AG04449 (cell line): ENCODE data around the gene PRKAR1B.

Source experiments
- CTCF ChIA-PET: fragments of 350-600 bp; formaldehyde crosslinking; extraction: SDS; loops from one replicate; lab custom pipeline; 2021; ENCODE audit warnings: antibody characterized with exemption; lab: Yijun Ruan, JAX
- POLR2A ChIA-PET: fragments of 400-600, 350-600 bp; formaldehyde crosslinking; extraction: SDS; loops from one replicate; lab custom pipeline; 2020; ENCODE audit warnings: antibody characterized with exemption, inconsistent platforms; lab: Yijun Ruan, JAX
- DNase-seq: peaks from one replicate; pipeline ENCODE4 v3.0.0-alpha.2; 2010; ENCODE audit warnings: low read depth, low spot score
- H3K4me3 ChIP-seq: 2 replicates; pipeline ENCODE4 v1.5.1; 2011; ENCODE audit warnings: low read depth, mild to moderate bottlenecking, control low read depth, low read length
- TF ChIP-seq, protein P1 (sequence below): IDR thresholded peaks from one replicate; pipeline ENCODE4 v1.5.1; 2011; ENCODE audit warnings: mild to moderate bottlenecking, moderate library complexity, low read length, control low read depth, inconsistent platforms; ENCODE audit not compliant: insufficient read depth; ENCODE audit errors: missing control alignments

The PRKAR1B gene

DNA sequence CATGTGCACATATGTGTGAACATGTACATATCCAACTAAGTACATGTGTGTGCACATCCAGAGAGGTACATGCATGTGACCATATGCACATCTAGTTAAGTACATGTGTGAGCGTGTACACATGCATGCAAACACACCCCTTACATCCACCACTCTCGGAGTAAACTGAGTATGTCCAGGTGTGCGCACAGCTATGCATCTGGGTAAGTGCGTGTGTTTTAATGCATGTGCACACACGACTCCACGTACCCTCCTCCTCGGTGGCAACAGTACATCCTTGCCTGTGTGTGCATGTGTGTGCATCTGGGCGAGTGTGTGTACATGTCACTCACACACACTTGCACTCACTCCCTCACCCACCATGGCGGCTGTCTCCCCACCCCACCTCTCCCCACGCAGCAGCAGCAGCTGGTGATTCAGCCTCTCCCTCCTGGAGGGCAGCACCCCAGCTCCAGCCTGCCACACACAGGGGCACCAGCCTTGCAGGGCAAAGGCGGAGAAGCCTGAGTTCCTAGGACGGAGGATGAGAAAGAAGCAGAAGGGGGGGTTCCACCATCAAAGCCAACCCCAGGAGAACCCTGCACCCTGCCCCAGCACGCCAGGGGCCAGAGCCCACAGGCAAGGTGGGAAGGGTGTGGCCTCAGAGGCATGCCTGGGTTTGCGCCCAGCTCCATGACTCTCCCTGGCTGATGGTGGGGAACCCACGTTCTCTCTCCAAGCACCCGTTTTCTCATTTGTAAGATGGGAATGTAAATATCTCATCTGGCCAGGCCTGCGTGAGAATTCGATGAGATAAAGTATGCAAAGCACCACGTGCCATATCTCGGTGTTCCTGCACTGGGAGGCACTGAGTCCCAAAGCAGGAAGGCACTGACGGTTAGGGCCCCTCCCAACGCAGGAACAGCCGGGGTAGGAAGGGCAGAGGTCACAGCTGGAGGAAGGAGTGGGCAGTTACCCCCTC, 28.3 kb downstream of the PRKAR1B start:
- TF ChIP-seq, protein P1, sequence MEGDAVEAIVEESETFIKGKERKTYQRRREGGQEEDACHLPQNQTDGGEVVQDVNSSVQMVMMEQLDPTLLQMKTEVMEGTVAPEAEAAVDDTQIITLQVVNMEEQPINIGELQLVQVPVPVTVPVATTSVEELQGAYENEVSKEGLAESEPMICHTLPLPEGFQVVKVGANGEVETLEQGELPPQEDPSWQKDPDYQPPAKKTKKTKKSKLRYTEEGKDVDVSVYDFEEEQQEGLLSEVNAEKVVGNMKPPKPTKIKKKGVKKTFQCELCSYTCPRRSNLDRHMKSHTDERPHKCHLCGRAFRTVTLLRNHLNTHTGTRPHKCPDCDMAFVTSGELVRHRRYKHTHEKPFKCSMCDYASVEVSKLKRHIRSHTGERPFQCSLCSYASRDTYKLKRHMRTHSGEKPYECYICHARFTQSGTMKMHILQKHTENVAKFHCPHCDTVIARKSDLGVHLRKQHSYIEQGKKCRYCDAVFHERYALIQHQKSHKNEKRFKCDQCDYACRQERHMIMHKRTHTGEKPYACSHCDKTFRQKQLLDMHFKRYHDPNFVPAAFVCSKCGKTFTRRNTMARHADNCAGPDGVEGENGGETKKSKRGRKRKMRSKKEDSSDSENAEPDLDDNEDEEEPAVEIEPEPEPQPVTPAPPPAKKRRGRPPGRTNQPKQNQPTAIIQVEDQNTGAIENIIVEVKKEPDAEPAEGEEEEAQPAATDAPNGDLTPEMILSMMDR = no peak
- CTCF ChIA-PET = no interaction called here
- H3K4me3 ChIP-seq = no peak overlapping the region
- POLR2A ChIA-PET = no interaction called here
- no peak for DNase-seq

DNA sequence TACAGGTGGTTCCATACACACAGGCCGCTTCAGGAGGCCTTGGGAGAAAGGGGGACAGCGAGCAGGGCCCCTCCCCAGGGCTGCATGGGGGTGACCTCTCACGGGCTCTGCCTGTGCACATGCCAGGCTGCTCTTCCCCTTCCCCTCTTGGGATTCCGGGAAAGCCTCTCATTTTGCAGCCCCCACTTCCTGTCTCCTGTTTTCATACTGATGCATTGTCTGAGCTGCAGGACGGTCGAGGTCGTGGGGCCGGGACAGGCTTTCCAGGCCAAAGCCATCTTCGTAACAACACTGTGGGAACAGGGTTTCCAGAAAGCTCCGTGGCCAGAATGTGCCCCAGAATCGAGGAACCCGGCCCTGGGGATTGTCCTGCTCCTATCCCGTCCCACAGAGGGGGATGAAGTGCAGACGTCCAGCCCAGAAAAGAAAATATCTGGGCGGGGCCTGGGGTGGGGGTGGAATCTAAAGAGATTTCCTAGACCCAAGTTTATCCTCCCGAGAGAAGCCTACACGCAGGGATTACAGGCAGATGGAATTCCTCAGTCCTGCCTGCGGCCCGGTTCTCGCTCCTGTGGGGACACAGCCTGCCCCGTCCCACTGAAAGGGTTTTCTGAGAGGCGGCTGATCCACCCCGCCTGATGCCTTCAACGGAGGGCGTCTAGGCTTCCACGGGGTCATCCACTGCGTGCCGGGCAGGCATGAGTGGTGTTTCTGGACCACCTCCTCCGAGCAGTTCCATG, 30.1 kb downstream of the PRKAR1B start:
- TF ChIP-seq, protein P1 = no peak
- POLR2A ChIA-PET = no interaction called here

DNA sequence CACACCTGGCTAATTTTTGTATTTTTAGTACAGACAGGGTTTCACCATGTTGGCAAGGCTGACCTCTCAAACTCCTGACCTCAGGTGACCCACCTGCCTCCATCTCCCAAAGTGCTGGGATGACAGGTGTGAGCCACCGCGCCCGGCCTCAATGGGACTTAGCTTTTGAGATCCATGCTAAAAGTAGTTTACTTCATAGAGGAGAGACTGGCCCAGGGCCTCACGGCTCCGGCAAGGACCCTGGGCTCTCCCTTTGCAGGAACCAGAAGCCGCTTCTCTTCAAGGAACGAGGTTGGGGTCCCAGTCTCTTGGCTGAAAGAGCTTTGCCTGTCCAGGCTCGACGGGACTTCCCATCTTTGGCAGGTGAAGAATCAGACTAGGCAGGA, 30.7 kb downstream of the PRKAR1B start:
- no peak overlapping the region for H3K4me3 ChIP-seq
- TF ChIP-seq, protein P1 = no peak
- POLR2A ChIA-PET = no interaction called here
- no peak for DNase-seq
- CTCF ChIA-PET = no interaction called here

More for the DNA sequence above, 30.1 kb downstream of the PRKAR1B start:
- DNase-seq = no peak
- CTCF ChIA-PET = no interaction called here
- no peak overlapping the region for H3K4me3 ChIP-seq

GRCh38 chr7:693280-693679, 33.8 kb downstream of the PRKAR1B start:
- H3K4me3 ChIP-seq = no peak overlapping the region
- POLR2A ChIA-PET = no interaction called here
- TF ChIP-seq, protein P1 = no peak
- CTCF ChIA-PET = no interaction called here
- no peak for DNase-seq

GRCh38 chr7:691361-692045, 35.6 kb downstream of the PRKAR1B start:
- no peak for DNase-seq
- CTCF ChIA-PET = no interaction called here
- POLR2A ChIA-PET = no interaction called here
- no peak overlapping the region for H3K4me3 ChIP-seq
- TF ChIP-seq, protein P1 = no peak
